ENCODE results near the gene ADD3.

ADD3 gene

DNA sequence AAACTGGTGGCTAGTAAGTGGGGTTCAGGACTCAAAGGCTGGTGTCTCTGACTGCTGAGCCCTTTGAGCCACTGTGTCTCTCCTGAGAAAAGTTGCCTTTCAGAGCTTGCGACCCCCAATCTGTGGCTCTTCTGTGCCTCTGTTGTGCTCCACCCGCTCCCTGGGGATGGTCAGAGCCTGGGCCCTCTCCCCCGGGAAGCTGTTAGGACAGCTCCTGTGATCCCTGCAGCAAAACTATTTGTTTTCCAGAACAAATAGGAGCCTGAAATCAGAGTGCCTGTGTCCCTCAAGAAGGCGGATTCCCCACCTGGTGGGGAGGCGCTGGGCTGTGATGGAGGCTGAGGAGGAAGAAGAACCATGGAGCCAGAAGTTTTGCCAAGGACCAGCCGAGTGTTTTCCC is 143.2 kb downstream of the ADD3 start:
- CTCF ChIA-PET, result interaction anchor here (5.4 kb wide), 1 partner anchor 13 kb away, joined by 28 read pairs; no protein-coding TSS in a partner anchor
- POLR2A ChIA-PET, result no interaction called here
- DNase-seq (ENCODE audit: extremely low spot score), result no peak
- TF ChIP-seq CTCF (IDR thresholded peaks at IDR 0.05; ENCODE audit: control extremely low read depth, extremely low read depth, low read depth, missing control alignments), result no peak

GRCh38 chr10:110151467-110151866 is 143.7 kb downstream of the ADD3 start:
- CTCF ChIA-PET, result interaction anchor here (5.4 kb wide), 1 partner anchor 13 kb away, joined by 28 read pairs; no protein-coding TSS in a partner anchor
- TF ChIP-seq CTCF (IDR thresholded peaks at IDR 0.05; ENCODE audit: control extremely low read depth, extremely low read depth, low read depth, missing control alignments), result no peak
- POLR2A ChIA-PET, result no interaction called here
- DNase-seq (ENCODE audit: extremely low spot score), result no peak

DNA sequence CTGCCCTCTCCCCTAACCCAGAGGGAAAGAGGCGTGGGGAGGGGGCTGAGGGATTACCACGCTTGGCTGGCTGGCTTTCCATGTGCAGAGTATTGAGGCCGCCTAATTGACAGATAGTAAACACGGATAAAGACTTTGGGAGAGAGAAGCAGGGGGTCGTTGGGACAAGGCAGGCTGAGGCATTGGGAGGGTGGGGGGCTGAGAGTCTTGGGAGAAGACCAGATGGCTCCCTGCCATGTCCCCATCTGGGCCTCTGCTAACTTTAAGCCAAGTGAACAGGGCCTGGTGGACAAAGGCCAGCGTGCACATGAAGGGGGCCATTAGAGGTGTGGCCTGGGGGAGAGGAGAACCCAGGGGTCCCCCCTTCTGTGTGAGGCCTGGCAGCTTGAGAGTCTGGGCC is 144.2 kb downstream of the ADD3 start:
- ChIA-PET CTCF (interaction anchor here (1.2 to 5.4 kb wide), 3 partner anchors 10 to 34 kb away, joined by 3 to 28 read pairs (median 3); no protein-coding TSS in a partner anchor), POLR2A (no interaction called here)
- DNase-seq (ENCODE audit: extremely low spot score), result no peak
- TF ChIP-seq CTCF (IDR thresholded peaks at IDR 0.05; ENCODE audit: control extremely low read depth, extremely low read depth, low read depth, missing control alignments), result no peak

GRCh38 chr10:110153396-110153795 is 145.6 kb downstream of the ADD3 start:
- no peak for TF ChIP-seq CTCF (IDR thresholded peaks at IDR 0.05; ENCODE audit: control extremely low read depth, extremely low read depth, low read depth, missing control alignments)
- POLR2A ChIA-PET, result no interaction called here
- CTCF ChIA-PET, result interaction anchor here (1.0 to 5.4 kb wide), 3 partner anchors 9 to 72 kb away, joined by 3 to 28 read pairs (median 4); no protein-coding TSS in a partner anchor
- DNase-seq (ENCODE audit: extremely low spot score), result no peak

GRCh38 chr10:110156046-110156445 is 148.3 kb downstream of the ADD3 start:
- ChIA-PET CTCF (interaction anchor here (1.0 to 3.6 kb wide), 5 partner anchors 10 to 143 kb away, joined by 3 to 20 read pairs (median 4); no protein-coding TSS in a partner anchor), POLR2A (no interaction called here)
- no peak for DNase-seq (ENCODE audit: extremely low spot score)
- no peak for TF ChIP-seq CTCF (IDR thresholded peaks at IDR 0.05; ENCODE audit: control extremely low read depth, extremely low read depth, low read depth, missing control alignments)

DNA sequence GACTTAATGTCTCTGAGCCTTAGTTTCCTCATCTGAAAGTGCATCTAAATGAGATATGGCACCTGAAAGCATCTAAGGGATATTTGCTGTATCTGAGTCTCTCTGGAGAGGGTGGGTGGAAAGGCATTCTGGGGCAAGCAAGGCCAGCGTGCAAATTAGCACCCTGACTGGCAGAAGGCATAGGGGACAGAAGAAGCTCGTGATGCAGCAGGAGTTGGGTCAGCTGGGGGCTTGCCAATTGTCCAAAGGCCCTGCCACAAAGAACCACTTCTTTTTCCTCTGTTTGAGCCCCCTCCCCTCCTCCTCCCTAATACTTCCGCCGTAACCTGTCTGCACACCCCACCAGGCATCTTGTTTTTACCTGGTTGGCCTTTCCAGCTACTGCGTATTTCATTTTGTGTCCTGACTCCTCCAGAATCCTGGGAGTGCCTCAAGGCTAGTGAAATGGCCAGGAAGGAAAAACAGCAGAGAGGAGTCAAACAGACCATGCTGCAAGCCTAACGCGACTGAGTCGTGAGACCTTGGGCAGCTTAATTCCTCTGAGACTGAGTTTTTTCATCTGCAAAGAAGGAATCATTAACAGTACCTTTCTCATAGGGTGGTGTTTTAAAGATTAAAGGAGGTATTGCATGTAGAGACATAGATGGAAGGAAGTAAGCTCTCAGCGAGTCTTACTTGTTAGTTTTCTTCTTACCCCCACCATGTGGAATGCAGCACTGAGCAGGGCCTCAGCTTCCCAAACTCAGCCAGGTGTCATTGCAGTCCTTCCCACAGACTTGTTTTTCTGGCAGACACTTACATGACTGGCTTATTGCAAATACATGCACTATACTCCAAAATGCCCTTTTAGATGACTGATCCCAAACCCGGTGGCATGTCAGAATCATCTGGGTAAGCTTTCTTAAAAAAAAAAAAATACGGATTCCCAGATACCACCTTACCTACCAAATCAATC is 150.5 kb downstream of the ADD3 start:
- no peak for TF ChIP-seq CTCF (IDR thresholded peaks at IDR 0.05; ENCODE audit: control extremely low read depth, extremely low read depth, low read depth, missing control alignments)
- POLR2A ChIA-PET, result no interaction called here
- CTCF ChIA-PET, result interaction anchor here (1.7 to 3.6 kb wide), 3 partner anchors 9 to 20 kb away, joined by 6 to 20 read pairs (median 12); no protein-coding TSS in a partner anchor
- no peak for DNase-seq (ENCODE audit: extremely low spot score)
